ENCODE results near the gene MAPKAP1.

DNA sequence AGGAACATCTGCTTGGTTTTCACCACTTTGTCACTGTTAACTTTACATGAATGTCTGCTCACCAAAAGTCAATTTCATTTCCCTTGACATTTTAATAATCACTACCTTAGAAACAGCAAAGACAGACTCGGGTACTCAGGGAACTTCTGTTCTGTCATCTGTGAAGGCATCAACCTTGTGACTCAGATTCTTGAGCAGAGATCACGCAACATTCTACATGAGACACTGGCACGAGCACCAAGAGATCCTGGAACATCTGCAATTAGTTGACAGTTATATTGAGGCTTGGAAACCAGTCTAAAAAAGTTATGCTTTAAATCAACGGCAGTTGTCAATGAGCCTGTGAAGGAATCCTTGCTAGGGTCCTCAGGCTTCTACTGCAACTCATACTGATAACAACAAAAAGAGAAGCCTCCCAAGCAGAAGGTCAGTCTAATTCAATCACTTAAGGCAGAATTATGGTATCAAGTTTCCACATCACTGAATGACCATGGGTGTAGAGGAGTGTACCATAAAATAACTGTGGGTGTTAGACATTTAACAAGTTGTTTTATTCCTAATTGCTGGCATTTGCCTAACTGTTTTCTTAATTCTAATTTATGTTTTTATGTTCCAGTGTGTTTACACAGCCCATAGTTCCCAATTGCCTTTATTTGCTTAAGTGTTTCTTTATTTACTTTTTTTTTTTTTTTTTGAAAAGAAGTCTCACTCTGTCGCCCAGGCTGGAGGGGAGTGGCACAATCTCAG, 36.8 kb upstream of the MAPKAP1 start:
- TF ChIP-seq, protein P1, sequence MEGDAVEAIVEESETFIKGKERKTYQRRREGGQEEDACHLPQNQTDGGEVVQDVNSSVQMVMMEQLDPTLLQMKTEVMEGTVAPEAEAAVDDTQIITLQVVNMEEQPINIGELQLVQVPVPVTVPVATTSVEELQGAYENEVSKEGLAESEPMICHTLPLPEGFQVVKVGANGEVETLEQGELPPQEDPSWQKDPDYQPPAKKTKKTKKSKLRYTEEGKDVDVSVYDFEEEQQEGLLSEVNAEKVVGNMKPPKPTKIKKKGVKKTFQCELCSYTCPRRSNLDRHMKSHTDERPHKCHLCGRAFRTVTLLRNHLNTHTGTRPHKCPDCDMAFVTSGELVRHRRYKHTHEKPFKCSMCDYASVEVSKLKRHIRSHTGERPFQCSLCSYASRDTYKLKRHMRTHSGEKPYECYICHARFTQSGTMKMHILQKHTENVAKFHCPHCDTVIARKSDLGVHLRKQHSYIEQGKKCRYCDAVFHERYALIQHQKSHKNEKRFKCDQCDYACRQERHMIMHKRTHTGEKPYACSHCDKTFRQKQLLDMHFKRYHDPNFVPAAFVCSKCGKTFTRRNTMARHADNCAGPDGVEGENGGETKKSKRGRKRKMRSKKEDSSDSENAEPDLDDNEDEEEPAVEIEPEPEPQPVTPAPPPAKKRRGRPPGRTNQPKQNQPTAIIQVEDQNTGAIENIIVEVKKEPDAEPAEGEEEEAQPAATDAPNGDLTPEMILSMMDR (IDR thresholded peaks at IDR 0.05), result no peak
- no peak for TF ChIP-seq POLR2A (IDR thresholded peaks at IDR 0.05)

All from Peyer's patch (tissue), 4 donors.